Stomach (tissue), 4 donors: ENCODE measurements around the gene FKBP6.

Experiments used
- CTCF ChIP-seq, 7 experiments: fragments of 450-650 bp in 4 of 7; fragments of 200-600 bp in 3 of 7; sonication (generic) in 3 of 7; IDR thresholded peaks; one replicate each; pipeline ENCODE4 v1.5.1; 2016 to 2019; ENCODE audit warnings: antibody characterized with exemption in 7 of 7, control low read depth in 2 of 7, mild to moderate bottlenecking in 1 of 7
- EP300 ChIP-seq: sonication (generic); formaldehyde crosslinking; IDR thresholded peaks from one replicate; pipeline ENCODE4 v1.6.1; 2017; ENCODE audit warnings: antibody characterized with exemption
- POLR2A ChIP-seq, 4 donors: fragments of 450-650 bp; IDR thresholded peaks; one replicate each; pipeline ENCODE4 v1.6.1; 2016; ENCODE audit warnings: antibody characterized with exemption in 4 of 4, control low read depth in 2 of 4, mild to moderate bottlenecking in 1 of 4, moderate library complexity in 1 of 4
- POLR2AphosphoS5 ChIP-seq, 3 donors: sonication (generic); formaldehyde crosslinking; IDR thresholded peaks; one replicate each; pipeline ENCODE4 v1.6.1; 2016; ENCODE audit warnings: antibody characterized with exemption in 3 of 3

GRCh38 chr7:73369622-73370021, 41.7 kb downstream of the FKBP6 start:
- TF ChIP-seq CTCF (IDR thresholded peaks at IDR 0.05) (no peak), POLR2A (IDR thresholded peaks at IDR 0.05) (no peak), POLR2AphosphoS5 (IDR thresholded peaks at IDR 0.05) (no peak), EP300 (no peak)
